Esophagus mucosa (tissue), 1 donor: ENCODE data around the gene EDN3. TPM values are rescaled to one million over a fixed set of nuclear protein-coding genes. Genes with fewer than 3 reads are reported as not detected.
"Not testable (repeated sequence)": the region's sequence is repeated elsewhere in the genome, so short reads cannot be mapped to it uniquely, and the experiment has no call there.

Experiments used
- ATAC-seq: fragments of 200-7000 bp; cut with Tn5 transposase; one replicate; pipeline ENCODE4 v1.9.1; 2020
- total RNA-seq: library from RNA; stranded (reverse); gene quantifications from one replicate; pipeline ENCODE4 v1.2.4, GENCODE V29; 2023
- donor health status: DM: yes; HTN: yes; CAD: no.

The EDN3 gene
- total RNA-seq, 1 donor from 2014 or later: 5.9 TPM

DNA sequence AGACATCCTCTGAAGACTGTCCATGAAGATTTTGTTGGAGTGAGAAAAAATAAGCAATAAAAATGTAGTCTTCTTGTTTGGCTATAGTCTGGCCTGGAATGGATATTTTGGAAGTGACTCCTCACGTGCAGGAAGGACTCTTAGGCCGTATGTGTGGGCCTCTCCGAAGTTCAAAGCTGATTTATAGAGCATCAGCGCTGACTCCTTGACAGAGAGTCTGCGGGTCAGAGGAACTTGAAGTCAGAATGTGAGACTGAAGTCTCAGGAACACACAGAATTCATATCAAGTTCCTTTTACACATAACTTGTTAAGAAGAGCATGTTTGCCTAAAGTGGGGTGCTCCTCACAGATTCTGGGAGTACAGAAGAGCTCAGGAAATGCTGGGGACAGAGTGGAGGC, 36.1 kb downstream of the EDN3 start:
- no peak for ATAC-seq

- ATAC-seq: not testable (repeated sequence)
Observed at GRCh38 chr20:59338444-59338843, 38.0 kb downstream of the EDN3 start.

DNA sequence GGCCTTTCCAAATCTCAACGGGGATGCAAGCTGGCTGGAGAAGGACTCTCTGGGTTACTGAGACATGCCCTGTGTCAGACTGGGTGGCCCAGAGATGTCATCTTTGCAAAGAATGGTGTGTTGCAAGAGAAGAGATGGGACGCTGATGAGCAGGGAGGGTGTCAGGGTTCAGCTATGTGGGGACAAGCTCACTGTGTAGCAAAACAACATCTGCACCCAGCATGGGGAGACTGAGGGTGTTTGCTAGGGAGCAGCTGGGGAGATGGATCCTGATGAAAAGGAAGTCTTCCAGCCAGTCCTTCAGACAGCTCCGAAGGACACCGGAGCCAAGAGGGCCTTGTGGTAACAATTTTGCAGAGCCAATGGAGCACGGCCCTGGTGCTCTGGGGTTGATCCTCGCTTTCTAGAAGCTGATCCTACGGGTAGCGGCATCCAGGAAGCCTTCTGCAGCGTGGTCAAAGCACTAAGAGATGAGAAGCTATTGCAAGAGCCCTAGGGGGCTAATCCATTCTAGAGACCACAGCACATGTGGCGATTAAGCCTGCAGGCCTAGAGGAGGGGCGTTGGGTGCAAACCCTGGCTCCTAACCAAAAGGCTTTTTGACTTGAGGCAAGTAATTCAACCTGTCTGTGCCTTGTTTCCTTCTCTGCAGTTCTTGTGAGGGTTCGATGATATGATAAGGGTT, 39.9 kb downstream of the EDN3 start:
- ATAC-seq: no peak

DNA sequence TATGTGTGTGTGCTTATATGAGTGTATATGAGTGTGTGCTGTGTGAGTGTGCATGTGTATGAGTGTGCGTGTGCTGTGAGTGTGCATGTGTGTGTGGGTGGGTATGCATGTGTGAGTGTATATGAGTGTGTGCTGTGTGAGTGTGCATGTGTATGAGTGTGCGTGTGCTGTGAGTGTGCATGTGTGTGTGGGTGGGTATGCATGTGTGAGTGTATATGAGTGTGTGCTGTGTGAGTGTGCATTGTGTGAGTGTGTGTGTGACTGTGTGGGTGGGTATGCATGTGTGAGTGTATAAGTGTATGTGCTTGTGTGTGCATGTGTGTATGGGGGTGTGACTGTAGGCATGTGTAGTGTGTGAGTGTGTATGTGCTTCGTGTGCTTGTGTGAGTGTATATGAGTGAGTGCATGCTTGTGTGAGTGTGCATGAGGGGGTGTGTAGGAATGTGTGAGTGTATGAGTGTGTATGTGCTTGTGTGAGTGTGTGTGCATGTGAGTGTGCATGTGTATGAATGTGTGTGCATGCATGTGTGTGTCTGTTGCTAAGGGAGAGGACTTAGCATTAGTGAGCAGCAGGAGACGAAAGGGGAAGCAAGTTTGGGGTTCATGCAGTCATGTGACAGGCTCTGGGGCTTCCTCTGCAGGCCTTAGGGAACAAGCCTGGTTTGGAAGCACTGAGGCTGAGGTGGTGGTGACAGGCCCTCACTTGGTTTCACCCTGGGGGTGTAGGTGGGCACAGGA, 41.0 kb downstream of the EDN3 start:
- ATAC-seq: not testable (repeated sequence)

GRCh38 chr20:59342023-59342957, 41.9 kb downstream of the EDN3 start:
- ATAC-seq: no peak

- no peak for ATAC-seq
Observed at GRCh38 chr20:59346061-59346460, 45.6 kb downstream of the EDN3 start.

GRCh38 chr20:59349277-59349676, 48.9 kb downstream of the EDN3 start:
- ATAC-seq: no peak

DNA sequence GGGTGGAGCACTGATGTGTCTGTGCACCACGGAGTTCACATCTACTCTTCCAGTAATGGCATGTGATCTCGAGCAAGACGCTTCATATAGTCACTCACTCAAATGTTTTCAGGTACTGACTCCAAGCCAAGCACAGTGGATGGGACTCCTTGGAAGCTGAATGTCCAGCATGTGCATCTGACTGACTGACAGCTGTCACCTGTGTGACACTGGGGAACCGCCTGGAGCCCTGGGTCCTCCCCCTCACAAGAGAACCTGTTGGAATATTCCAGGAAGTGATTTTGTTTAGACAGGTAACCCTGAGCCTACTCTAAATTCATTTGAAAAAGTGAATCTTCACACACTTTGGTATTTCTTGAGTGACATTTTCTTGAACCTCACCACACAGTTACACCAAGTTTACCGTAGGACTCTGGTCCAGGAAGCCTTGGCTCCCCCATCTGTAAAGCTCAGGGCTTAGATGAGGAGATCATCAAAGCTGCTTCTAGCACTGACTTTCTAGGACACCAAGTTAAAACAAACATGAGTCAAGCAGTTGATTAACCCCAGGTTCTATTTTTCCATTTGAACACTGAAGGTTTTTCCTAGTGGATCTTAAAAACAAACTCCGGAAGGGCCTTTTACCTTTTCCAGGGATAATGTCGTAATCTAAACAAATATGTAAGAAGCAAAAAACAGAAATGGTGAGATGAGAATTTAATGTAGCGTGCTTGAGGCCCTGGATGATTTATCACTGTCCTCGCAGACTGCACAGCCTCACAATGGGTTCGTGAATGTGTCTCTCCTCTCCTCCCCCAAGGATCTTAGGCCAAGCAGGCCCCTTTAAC, 50.1 kb downstream of the EDN3 start:
- ATAC-seq: no peak

- no peak for ATAC-seq
Observed at GRCh38 chr20:59351157-59352040, 51.0 kb downstream of the EDN3 start.

GRCh38 chr20:59352541-59352940, 52.1 kb downstream of the EDN3 start:
- no peak for ATAC-seq

GRCh38 chr20:59352990-59353389, 52.6 kb downstream of the EDN3 start:
- ATAC-seq: no peak

- ATAC-seq: no peak
Observed at GRCh38 chr20:59354460-59354859, 54.0 kb downstream of the EDN3 start.

DNA sequence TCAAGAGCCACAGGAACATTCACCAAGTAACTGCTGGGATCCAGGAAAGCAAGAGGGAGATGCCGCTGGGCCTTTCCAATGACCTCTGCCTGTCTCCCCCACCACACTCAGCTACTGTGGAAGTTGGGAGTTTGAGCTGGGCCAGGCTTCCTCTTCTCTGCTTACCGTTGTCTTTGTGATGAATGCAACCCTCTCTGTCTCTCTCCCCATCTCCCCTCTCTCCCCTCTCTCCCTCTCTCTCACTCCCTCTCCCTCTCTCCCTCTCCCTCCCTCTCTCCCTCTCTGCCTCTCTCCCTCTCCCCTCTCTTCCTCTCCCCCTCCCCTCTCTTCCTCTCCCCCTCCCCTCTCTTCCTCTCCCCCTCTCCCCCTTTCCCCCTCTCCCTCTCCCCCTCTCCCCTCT, 54.8 kb downstream of the EDN3 start:
- no peak for ATAC-seq

DNA sequence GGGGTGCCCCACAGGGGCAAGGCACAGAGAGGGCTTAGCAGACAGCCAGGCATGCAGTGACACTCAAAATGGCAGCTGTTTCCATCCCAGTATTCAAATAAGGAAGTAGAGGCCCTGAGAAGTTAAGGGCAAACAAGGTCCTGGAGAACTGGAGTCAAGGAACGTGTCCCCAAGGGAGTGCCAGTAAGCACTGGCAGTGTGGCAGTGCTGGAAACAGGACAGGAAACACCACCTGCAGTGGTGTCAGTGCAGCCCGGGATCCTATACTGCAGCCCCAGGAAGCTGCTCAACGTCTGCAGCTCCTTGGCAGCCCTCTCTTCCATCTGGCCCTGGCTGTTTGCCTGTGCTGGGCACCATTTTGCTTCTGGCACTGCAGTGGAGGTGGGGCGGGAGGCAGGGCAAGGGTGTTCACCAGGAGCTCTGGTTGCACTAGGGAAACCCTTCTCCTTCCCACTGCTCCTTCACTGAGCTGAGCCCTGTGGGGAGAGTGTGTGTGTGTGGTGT, 56.3 kb downstream of the EDN3 start:
- no peak for ATAC-seq

DNA sequence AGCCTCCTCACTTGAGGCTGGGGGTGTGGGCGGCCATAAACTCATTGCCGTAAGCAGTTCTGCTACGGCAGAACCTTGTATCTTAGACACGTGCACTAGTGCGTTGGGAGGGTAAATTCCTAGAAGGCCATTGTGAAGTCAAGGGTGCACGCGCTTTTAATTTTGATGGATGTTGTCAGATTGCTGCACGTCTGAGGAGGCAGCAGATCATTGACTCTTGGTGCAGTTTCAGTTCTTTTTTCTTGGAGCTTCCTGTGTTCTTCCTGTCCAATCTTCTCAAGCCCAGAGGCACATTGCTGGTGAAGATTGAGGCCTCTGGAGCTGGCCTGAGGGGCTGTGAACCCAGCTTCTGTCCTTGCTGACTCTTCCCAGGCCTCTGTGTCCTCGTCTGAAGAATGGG, 58.4 kb downstream of the EDN3 start:
- not testable (repeated sequence) for ATAC-seq

DNA sequence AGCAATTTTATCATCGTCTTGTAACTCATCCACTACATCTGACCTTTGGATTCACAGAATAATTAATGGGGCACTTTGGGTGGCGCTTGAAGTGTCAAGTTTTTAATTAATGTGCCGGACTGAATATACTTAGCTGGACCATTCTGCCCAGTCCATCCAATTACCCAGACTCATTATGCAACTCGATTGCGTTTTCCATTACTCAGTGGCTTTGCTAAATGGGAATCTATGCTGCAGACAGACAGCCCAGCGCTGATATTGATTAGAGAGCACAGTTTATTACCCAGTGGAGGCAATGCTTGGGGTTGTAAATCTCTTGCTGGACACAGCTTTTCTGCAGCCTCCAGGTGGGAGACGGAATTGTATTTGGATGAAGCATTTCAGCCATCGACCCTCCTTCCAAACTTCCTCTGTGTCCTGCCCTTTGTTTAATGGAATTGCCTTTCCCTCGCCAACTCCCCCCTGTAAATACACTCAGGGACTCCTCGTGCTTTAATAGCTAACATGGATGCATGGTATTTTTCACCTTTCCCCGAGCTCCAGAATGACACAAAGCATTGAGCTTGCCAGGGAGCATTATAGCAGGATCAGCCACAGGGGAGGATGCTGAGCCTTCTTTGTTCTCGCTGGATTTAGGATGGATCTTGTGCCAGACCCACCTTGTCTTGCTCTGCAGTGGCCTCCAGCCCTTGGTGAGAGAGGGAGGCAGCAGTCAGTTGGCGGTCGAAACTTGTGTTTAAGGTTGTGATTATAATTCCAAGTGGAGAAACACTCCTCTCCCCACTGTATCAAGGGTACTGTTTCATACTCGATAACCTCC, 59.7 kb downstream of the EDN3 start:
- no peak for ATAC-seq

DNA sequence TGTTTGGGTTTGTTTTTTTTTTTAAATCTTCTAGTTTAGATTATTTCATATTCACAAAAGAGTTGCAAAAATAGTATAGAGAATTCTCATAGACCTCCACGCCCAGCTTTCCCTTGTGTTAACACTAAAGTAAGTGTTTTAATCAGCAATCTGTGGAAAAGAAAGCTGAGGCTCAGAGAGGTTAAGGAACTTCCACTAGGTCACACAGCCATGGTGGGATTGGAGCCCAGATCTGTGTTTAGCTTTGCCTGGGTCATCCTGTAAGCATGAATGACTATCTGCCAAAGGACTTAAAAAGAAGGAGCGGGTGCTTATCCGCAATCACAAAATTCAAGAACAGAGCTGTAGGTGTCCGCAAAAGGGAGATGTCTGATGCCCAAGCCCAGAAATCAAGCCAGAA, 60.5 kb downstream of the EDN3 start:
- no peak for ATAC-seq

DNA sequence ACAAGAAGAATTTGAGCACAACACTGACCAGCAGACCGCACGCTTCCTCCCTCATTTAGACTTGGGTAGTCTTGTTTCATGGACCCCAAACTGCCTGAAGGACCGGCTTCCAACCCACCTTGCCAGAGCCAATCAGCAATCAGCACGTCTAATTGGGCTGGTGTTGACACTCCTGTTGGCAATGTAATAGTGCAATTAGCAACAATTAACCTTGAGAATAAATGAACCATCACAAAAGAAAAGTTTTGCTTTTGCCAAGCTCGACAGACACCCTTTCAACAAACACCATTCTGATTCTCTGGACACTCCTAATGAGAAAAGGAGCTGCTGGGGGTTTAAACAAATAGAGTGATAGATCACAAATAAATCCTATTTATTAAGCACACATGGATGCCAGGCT, 61.0 kb downstream of the EDN3 start:
- ATAC-seq: no peak

- no peak for ATAC-seq
Observed at GRCh38 chr20:59363101-59363500, 62.7 kb downstream of the EDN3 start.

GRCh38 chr20:59364611-59365010, 64.2 kb downstream of the EDN3 start:
- ATAC-seq: no peak
